Jurkat, Clone E6-1 (cell line): Measurements from ENCODE around the gene WWC1.

Source experiments
- DNase-seq: peaks from one replicate; pipeline ENCODE4 v3.0.0-alpha.2; 2011; ENCODE audit warnings: low read depth, low spot score
- H3K4me3 ChIP-seq: 2 replicates; pipeline ENCODE4 v1.5.1; 2011; ENCODE audit warnings: mild to moderate bottlenecking, low read length, control low read depth, moderate library complexity

Gene WWC1

GRCh38 chr5:168455201-168455600, 163.8 kb downstream of the WWC1 start:
- no peak overlapping the region for H3K4me3 ChIP-seq
- no peak for DNase-seq

DNA sequence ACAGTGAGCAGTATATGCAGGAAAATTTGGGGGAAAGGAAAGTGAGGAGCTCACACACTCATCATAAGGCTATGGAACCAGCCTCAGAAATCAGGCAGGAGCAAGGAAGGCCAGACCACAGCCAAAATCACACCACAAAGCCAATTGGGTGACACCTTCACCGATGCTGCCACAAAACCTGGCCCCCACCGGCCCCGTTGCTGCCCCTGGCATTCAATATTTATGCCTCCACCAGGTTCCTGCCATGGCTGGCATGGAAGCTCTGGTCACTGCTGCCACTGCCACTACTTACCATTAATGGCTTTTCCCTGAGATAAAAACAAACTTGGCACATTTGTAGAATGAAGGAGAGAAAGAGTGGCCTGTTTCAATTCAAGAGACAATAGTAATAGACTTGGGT, 166.1 kb downstream of the WWC1 start:
- DNase-seq = no peak

GRCh38 chr5:168460606-168461005, 169.2 kb downstream of the WWC1 start:
- no peak overlapping the region for H3K4me3 ChIP-seq
- DNase-seq = no peak

More for the DNA sequence above, 166.1 kb downstream of the WWC1 start:
- H3K4me3 ChIP-seq = no peak overlapping the region

DNA sequence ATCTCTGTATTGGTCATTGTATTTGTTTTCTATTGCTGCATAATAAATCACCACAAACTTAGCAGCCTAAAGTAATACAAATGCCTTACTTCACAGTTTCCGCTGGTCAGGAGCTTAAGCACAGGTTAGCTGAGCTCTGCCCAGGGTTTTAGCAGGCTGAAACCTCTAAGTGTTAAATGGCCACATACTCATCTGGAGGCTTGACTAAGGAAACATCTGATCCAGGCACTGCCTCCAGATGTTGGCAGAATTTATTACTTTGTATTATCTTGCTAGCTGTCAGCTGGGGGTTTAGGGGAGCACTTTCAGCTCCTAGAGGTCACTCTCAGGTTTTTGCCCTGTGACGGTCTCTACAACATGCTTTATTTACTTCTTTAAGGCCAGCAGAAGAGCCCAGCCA, 171.6 kb downstream of the WWC1 start:
- no peak for DNase-seq
- H3K4me3 ChIP-seq = no peak overlapping the region

GRCh38 chr5:168464214-168464613, 172.8 kb downstream of the WWC1 start:
- DNase-seq = no peak
- H3K4me3 ChIP-seq = no peak overlapping the region

DNA sequence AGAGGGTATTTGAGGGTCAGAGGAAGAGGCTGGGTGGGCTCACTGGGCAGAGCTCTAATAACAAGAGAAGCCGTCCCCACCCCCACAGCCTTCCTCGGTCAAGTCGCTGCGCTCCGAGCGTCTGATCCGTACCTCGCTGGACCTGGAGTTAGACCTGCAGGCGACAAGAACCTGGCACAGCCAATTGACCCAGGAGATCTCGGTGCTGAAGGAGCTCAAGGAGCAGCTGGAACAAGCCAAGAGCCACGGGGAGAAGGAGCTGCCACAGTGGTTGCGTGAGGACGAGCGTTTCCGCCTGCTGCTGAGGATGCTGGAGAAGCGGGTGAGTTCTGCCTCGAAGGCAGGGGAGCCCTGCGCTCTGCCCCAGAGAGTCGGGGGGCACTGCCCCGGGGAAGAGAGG, 173.2 kb downstream of the WWC1 start:
- DNase-seq = no peak
- H3K4me3 ChIP-seq = no peak overlapping the region

DNA sequence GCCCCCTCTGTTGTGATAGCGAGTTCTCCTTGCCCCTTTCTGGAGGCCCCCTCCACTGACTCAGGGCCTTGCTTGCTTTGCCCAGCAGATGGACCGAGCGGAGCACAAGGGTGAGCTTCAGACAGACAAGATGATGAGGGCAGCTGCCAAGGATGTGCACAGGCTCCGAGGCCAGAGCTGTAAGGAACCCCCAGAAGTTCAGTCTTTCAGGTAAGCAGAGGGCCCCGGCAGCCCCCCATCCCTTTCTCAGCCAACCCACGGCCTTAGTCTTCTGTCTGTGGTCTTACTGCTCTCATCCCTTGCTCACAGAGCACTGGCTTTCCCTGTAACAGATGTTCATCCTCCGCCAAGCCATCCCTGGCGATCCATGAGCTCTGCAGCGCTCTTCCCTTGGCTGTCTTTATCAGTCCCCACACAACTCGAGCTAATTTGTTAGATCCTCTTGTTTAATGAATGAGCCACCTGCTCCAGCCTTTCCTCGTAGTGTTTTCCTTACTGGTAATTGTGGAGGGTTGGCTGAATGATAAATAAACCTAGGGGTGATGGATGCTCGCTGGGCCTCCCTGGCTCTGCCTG, 176.4 kb downstream of the WWC1 start:
- no peak for DNase-seq
- no peak overlapping the region for H3K4me3 ChIP-seq

DNA sequence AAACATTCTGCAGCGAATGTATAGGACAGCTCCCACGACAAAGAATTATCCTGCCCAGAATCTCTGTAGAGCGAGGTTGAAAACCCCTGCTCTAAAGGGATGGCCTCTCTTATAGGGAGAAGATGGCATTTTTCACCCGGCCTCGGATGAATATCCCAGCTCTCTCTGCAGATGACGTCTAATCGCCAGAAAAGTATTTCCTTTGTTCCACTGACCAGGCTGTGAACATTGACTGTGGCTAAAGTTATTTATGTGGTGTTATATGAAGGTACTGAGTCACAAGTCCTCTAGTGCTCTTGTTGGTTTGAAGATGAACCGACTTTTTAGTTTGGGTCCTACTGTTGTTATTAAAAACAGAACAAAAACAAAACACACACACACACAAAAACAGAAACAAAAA, 177.4 kb downstream of the WWC1 start:
- no peak overlapping the region for H3K4me3 ChIP-seq
- no peak for DNase-seq

GRCh38 chr5:168469816-168470215, 178.4 kb downstream of the WWC1 start:
- no peak for DNase-seq
- H3K4me3 ChIP-seq = no peak overlapping the region

DNA sequence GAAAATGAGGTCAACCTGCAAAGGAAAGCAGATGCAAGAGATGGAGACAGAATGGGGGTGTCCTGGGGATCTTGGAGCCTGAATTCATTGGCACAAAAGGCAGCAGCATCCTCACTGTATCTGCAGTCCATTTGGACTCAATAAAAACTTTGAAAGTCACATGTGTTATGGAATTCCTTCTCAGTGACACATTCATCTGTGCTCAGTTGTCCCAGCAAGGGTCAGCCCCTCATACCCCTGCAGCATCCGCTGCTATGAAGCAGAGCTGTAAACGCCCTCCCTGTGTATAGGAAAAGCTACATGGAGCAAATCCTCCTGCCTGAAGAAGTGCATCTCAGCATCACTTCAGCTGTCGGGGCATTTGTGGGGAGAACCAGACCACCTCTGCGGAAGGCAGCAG, 180.3 kb downstream of the WWC1 start:
- H3K4me3 ChIP-seq = no peak overlapping the region
- DNase-seq = no peak

DNA sequence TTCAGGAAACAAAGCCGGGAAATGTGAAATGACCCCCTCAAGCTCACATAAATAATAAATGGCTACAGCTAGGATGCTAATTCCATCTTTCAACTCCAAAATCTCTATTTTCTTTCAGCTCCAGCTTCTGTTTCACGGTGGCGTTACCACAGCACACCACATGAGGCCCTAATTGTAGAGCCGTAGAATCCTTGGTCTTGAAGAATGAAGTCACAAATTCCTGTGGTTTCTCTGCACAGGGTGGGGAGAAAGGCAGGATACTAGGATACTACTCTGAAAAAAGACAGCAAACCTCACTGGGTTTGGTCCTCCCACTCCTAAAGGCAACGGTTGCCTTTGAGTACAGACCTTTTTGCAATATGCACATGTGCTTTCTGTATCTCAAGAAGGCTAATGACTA, 180.9 kb downstream of the WWC1 start:
- DNase-seq = no peak
- H3K4me3 ChIP-seq = no peak overlapping the region

GRCh38 chr5:168474319-168474718, 182.9 kb downstream of the WWC1 start:
- H3K4me3 ChIP-seq = no peak overlapping the region
- no peak for DNase-seq

DNA sequence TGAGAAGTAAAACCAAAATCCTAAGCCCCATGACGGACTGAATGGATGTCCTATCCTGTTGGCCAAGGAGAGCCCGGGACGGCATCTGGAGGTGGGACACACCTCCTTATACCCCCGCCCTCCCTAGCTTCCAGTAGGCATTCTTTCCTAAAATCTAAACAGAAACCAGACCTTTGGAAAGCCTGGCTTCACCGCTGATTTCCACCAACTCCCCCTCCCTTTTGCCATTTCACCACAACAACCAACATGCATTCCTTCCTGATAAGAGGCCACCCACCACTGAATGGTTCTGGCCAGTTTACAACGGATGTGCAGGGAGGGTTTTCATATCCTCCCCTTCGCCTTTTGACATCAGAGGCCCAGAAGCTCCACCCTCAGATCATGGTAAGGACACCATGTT, 185.6 kb downstream of the WWC1 start:
- H3K4me3 ChIP-seq = no peak overlapping the region

DNA sequence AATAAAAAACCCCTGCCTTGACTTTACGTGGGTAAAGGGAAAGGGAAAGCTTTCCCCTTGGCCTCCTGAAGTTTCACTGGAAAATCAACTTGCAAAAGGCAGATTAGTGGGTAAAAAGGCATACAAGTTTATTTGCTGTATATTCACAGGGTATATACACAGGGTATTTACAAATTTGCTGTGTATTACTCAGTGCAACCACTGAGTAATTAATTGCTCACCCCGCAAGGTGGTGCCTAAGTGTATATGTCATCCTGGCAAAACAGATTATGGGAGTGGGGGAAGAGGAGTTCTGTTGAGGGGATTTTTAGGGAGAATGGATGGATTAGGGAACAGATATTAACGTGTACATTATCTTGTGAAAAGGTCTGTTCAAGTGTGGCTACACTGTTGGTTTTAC, 187.7 kb downstream of the WWC1 start:
- no peak for DNase-seq
- no peak overlapping the region for H3K4me3 ChIP-seq

More for the DNA sequence above, 185.6 kb downstream of the WWC1 start:
- DNase-seq = no peak

DNA sequence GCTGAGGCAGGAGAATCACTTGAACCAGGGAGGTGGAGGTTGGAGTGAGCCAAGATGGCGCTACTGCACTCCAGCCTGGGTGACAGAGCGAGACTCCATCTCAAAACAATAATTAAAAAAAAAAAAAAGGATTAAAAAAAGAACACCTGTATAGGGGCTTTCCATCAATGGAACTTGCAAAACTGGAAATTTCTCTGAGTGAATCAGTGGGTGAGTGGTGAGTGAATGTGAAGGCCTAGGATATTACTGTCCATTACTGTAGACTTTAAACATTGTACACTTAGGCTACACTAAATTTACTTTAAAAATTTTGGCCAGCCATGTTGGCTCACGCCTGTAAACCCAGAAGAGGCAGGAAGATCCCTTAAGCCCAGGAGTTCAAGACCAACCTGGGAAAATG, 189.2 kb downstream of the WWC1 start:
- no peak for DNase-seq

DNA sequence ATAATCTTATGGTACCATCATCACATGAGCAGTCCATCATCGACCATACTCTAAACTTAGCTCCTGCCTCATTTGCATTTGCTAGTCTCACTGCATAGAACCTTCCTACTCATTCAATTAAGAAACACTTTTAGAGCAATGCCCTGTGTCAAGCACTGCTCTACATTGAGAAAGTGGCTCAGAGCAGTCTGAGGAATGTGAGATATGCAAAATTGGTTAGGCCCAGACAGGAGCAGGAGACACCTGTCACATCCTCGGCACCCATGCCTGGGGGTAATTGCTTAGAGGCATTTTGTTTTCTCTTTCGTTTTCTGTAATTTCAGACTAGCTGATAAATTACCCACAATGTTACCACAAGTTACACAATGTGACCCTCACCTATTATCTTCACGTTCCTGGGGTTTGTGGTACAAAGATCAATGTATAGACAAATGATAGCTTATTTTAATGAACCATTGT, 189.9 kb downstream of the WWC1 start:
- peak; percentile 83 for DNase-seq
- H3K4me3 ChIP-seq = no peak overlapping the region

More for the DNA sequence above, 189.2 kb downstream of the WWC1 start:
- H3K4me3 ChIP-seq = no peak overlapping the region

DNA sequence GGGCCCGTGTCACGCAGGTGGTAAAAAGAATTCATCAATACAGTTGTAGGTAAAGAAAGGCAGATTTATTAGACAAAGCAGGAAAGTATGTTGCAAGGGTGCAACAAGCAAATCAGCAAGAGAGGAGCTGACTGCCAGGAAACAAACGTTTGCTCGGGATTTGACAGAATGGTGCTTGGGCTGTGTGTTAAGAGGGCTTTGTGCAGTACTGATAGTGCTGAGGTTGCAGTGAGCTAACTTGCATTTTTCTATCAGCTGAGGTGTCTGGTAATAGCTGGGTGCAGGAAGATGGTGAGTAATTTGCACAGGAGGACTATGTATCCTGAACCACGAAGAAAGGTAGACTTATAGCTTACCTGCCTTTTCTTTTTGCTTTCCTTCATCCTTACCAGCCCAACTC, 190.9 kb downstream of the WWC1 start:
- no peak for DNase-seq
- no peak overlapping the region for H3K4me3 ChIP-seq

GRCh38 chr5:168486136-168486879, 194.9 kb downstream of the WWC1 start, which contains the start of gene RARS1:
TSS of gene RARS1 (plus strand) at chr5:168486471. CDS start at chr5:168486499, 28 bp downstream.
- DNase-seq = peak; percentile 81
- H3K4me3 ChIP-seq = peak within 1 kb of the TSS; percentile 96

DNA sequence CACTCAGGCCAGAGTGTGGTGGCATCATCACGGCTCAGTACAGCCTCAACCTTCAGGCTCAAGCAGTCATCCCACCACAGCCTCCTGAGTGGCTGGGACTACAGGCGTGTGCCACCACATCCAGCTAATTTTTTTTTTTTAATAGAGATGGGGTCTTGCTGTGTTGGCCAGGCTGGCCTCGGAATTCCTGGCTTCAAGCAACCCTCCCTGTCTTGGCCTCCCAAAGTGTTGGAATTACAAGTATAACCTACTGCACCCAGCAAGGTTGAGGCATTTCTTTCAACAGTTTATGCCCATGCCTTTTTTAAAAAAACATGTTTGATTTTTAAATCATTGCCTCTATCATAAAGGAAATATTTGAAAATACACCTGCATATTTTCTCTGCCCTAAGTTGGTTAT, 197.6 kb downstream of the WWC1 start:
- DNase-seq = no peak
- no peak overlapping the region for H3K4me3 ChIP-seq

- no peak overlapping the region for H3K4me3 ChIP-seq
- no peak for DNase-seq
Observed at GRCh38 chr5:168494057-168494555, 202.7 kb downstream of the WWC1 start.
